NT2/D1 (cell line): ENCODE data around the gene RNF180.

Experiments
- SUZ12 ChIP-seq: IDR thresholded peaks from 2 replicates; pipeline ENCODE4 v1.6.1; 2011; ENCODE audit not compliant: insufficient read length, insufficient read depth; ENCODE audit errors: extremely low read depth
- YY1 ChIP-seq: IDR thresholded peaks from 2 replicates; pipeline ENCODE4 v1.6.1; 2011; ENCODE audit not compliant: insufficient read length, insufficient read depth
- ZNF274 ChIP-seq: IDR thresholded peaks from 2 replicates; pipeline ENCODE4 v1.6.1; 2011; ENCODE audit warnings: mild to moderate bottlenecking, low read depth, low read length

GRCh38 chr5:64126202-64126741, 39.4 kb upstream of the RNF180 start:
- TF ChIP-seq YY1 (no peak), ZNF274 (no peak), SUZ12 (no peak)
